ENCODE results near the gene PLCG1. TPM values are rescaled to one million over a fixed set of nuclear protein-coding genes. Genes with fewer than 3 reads are reported as not detected.

PLCG1 gene
- total and polyA plus RNA-seq, 2 experiments from 2014 or later: 27.4 to 206 TPM

GRCh38 chr20:41125530-41126457 lies 11.5 kb upstream of the PLCG1 start (continued):
- TF ChIP-seq, protein P1, sequence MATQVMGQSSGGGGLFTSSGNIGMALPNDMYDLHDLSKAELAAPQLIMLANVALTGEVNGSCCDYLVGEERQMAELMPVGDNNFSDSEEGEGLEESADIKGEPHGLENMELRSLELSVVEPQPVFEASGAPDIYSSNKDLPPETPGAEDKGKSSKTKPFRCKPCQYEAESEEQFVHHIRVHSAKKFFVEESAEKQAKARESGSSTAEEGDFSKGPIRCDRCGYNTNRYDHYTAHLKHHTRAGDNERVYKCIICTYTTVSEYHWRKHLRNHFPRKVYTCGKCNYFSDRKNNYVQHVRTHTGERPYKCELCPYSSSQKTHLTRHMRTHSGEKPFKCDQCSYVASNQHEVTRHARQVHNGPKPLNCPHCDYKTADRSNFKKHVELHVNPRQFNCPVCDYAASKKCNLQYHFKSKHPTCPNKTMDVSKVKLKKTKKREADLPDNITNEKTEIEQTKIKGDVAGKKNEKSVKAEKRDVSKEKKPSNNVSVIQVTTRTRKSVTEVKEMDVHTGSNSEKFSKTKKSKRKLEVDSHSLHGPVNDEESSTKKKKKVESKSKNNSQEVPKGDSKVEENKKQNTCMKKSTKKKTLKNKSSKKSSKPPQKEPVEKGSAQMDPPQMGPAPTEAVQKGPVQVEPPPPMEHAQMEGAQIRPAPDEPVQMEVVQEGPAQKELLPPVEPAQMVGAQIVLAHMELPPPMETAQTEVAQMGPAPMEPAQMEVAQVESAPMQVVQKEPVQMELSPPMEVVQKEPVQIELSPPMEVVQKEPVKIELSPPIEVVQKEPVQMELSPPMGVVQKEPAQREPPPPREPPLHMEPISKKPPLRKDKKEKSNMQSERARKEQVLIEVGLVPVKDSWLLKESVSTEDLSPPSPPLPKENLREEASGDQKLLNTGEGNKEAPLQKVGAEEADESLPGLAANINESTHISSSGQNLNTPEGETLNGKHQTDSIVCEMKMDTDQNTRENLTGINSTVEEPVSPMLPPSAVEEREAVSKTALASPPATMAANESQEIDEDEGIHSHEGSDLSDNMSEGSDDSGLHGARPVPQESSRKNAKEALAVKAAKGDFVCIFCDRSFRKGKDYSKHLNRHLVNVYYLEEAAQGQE (IDR thresholded peaks at IDR 0.05; ENCODE audit: unreplicated experiment): no peak
- TF ChIP-seq ZNF331 (CRISPR knock-in tag; IDR thresholded peaks at IDR 0.05; ENCODE audit: low read depth) (no peak), POLR2AphosphoS5 (IDR thresholded peaks at IDR 0.05; ENCODE audit: low read depth) (no peak)

GRCh38 chr20:41126719-41127118 lies 10.6 kb upstream of the PLCG1 start:
- Mint-ChIP-seq H3K4me3 (no peak overlapping the region), H3K27ac (no peak overlapping the region), H3K27me3 (ENCODE audit: insufficient read depth, low read depth, poor library complexity) (peaks cover 5% of the 10 kb centered on the region), H3K9me3 (no peaks in the 10 kb centered on the region; the same call in 2 of the 3 replicates), H3K4me1 (no peaks in the 10 kb centered on the region), H3K36me3 (ENCODE audit: low read depth) (peaks cover 58% of the 10 kb centered on the region)
- no peaks in the 10 kb centered on the region for H3K27me3 ChIP-seq (ENCODE audit: insufficient read depth)
- peaks cover 25% of the 10 kb centered on the region for H3K36me3 ChIP-seq (ENCODE audit: insufficient read depth)
- no peak overlapping the region for H3K4me2 ChIP-seq
- no peak overlapping the region for H2AFZ ChIP-seq
- H3K79me2 ChIP-seq (replicated peaks; ENCODE audit: insufficient read depth): no peaks in the 10 kb centered on the region
- H3K4me1 ChIP-seq (ENCODE audit: insufficient read depth): no peaks in the 10 kb centered on the region
- H3K4me3 ChIP-seq: no peak overlapping the region
- no peak for ATAC-seq
- H3F3A ChIP-seq (replicated peaks; ENCODE audit: low read depth): no peaks in the 10 kb centered on the region
- peaks cover 13% of the 10 kb centered on the region; the same call in 1 of the 2 replicates for H4K20me1 ChIP-seq (replicated peaks; ENCODE audit: insufficient read depth)
- no peak for DNase-seq (ENCODE audit: low spot score)
- no peaks in the 10 kb centered on the region for H3K9me2 ChIP-seq (ENCODE audit: insufficient read depth)
- no peak overlapping the region for H3K27ac ChIP-seq (ENCODE audit: low read depth)
- TF ChIP-seq, protein P2, sequence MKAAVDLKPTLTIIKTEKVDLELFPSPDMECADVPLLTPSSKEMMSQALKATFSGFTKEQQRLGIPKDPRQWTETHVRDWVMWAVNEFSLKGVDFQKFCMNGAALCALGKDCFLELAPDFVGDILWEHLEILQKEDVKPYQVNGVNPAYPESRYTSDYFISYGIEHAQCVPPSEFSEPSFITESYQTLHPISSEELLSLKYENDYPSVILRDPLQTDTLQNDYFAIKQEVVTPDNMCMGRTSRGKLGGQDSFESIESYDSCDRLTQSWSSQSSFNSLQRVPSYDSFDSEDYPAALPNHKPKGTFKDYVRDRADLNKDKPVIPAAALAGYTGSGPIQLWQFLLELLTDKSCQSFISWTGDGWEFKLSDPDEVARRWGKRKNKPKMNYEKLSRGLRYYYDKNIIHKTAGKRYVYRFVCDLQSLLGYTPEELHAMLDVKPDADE (IDR thresholded peaks at IDR 0.05): no peak
- TF ChIP-seq ZNF462 (CRISPR knock-in tag; IDR thresholded peaks at IDR 0.05): no peak
- no peak for TF ChIP-seq EZH2phosphoT487 (IDR thresholded peaks at IDR 0.05; ENCODE audit: unreplicated experiment)
- TF ChIP-seq NANOG (IDR thresholded peaks at IDR 0.05; ENCODE audit: borderline replicate concordance): no peak
- TF ChIP-seq ZNF114 (CRISPR knock-in tag; IDR thresholded peaks at IDR 0.05): no peak
- TF ChIP-seq, protein P3, sequence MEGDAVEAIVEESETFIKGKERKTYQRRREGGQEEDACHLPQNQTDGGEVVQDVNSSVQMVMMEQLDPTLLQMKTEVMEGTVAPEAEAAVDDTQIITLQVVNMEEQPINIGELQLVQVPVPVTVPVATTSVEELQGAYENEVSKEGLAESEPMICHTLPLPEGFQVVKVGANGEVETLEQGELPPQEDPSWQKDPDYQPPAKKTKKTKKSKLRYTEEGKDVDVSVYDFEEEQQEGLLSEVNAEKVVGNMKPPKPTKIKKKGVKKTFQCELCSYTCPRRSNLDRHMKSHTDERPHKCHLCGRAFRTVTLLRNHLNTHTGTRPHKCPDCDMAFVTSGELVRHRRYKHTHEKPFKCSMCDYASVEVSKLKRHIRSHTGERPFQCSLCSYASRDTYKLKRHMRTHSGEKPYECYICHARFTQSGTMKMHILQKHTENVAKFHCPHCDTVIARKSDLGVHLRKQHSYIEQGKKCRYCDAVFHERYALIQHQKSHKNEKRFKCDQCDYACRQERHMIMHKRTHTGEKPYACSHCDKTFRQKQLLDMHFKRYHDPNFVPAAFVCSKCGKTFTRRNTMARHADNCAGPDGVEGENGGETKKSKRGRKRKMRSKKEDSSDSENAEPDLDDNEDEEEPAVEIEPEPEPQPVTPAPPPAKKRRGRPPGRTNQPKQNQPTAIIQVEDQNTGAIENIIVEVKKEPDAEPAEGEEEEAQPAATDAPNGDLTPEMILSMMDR (conservative IDR thresholded peaks at IDR 0.05; ENCODE audit: low read depth in 2 of 2): no peak

Data from GM23338 (cell line).